MCF 10A (cell line): ENCODE measurements around the gene ARHGAP45. TPM values are rescaled to one million over a fixed set of nuclear protein-coding genes. Genes with fewer than 3 reads are reported as not detected.

ENCODE experiments used
- BruUV-seq: library from RNA; stranded (reverse); fragments of 400-500 nt; replicated peaks from 2 replicates; lab custom pipeline; 2021; lab: Mats Ljungman, UMichigan
- CTCF ChIA-PET: fragments of 300-600 bp; sonication (Branson Sonifier 250); formaldehyde crosslinking; extraction: SDS; loops from one replicate; lab custom pipeline; 2021; ENCODE audit warnings: antibody characterized with exemption, inconsistent platforms; lab: Yijun Ruan, JAX
- POLR2A ChIA-PET: fragments of 300-600, 350-650 bp; sonication (Branson Sonifier 250); formaldehyde crosslinking; extraction: SDS; loops from one replicate; lab custom pipeline; 2020; ENCODE audit warnings: antibody characterized with exemption, inconsistent platforms; lab: Yijun Ruan, JAX
- DNase-seq: peaks from one replicate; pipeline ENCODE4 v3.0.0-alpha.2; 2018; ENCODE audit not compliant: unreplicated experiment
- H3K27ac Mint-ChIP-seq: one replicate; pipeline ENCODE4 v1.8.0; 2022; ENCODE audit warnings: mild to moderate bottlenecking, low read depth, mixed read lengths; ENCODE audit not compliant: unreplicated experiment
- H3K27me3 Mint-ChIP-seq: one replicate; pipeline ENCODE4 v1.8.0; 2022; ENCODE audit warnings: mixed read lengths; ENCODE audit not compliant: insufficient read depth, unreplicated experiment
- H3K36me3 Mint-ChIP-seq: one replicate; pipeline ENCODE4 v1.8.0; 2022; ENCODE audit warnings: mild to moderate bottlenecking, moderate library complexity, mixed read lengths; ENCODE audit not compliant: insufficient read depth, unreplicated experiment
- H3K4me1 Mint-ChIP-seq: one replicate; pipeline ENCODE4 v1.8.0; 2022; ENCODE audit warnings: mixed read lengths; ENCODE audit not compliant: insufficient read depth, unreplicated experiment
- H3K4me3 Mint-ChIP-seq: one replicate; pipeline ENCODE4 v1.8.0; 2022; ENCODE audit warnings: mild to moderate bottlenecking, moderate library complexity, mixed read lengths; ENCODE audit not compliant: unreplicated experiment
- H3K9me3 Mint-ChIP-seq: one replicate; pipeline ENCODE4 v1.8.0; 2022; ENCODE audit warnings: mixed read lengths; ENCODE audit not compliant: unreplicated experiment
- intact Hi-C: fragments of 100-400 bp; cut with micrococcal nuclease; formaldehyde crosslinking; loops from 2 replicates; pipeline ENCODE4 v1.14.1; 2022
- total RNA-seq: library from RNA; stranded (reverse); gene quantifications from 2 replicates; pipeline ENCODE4 v1.2.3, GENCODE V29; 2022
- TF ChIP-seq, protein P1 (sequence below): fragments of 200-600 bp; IDR thresholded peaks from one replicate; pipeline ENCODE4 v1.8.0; 2022; ENCODE audit warnings: antibody characterized with exemption, mild to moderate bottlenecking; ENCODE audit not compliant: unreplicated experiment

The ARHGAP45 gene
- total RNA-seq, 1 experiment from 2014 or later = 15.3 TPM

DNA sequence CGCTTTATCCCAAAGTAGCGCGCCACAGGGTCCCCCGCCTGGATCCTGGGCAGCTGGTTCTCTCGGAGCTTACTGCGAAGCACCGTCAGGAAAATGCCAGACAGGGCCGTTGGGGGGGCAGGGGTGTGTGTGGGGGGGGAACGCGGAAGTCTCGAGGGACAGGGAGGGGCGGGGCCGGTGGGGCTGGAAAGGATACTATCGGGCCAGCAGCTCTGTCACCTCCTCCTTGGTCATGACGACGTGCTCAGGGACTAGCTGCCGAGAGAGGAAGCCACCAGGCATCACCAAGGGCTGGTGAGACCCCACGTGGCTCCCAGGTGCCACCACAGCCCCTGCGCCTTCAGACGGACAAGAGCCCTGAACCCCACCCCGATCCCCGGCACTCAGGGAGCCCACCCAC, 22.9 kb downstream of the ARHGAP45 start:
- H3K27ac Mint-ChIP-seq = no peak overlapping the region
- H3K4me1 Mint-ChIP-seq = peaks cover 7% of the 10 kb centered on the region
- no peak for DNase-seq
- TF ChIP-seq, protein P1, sequence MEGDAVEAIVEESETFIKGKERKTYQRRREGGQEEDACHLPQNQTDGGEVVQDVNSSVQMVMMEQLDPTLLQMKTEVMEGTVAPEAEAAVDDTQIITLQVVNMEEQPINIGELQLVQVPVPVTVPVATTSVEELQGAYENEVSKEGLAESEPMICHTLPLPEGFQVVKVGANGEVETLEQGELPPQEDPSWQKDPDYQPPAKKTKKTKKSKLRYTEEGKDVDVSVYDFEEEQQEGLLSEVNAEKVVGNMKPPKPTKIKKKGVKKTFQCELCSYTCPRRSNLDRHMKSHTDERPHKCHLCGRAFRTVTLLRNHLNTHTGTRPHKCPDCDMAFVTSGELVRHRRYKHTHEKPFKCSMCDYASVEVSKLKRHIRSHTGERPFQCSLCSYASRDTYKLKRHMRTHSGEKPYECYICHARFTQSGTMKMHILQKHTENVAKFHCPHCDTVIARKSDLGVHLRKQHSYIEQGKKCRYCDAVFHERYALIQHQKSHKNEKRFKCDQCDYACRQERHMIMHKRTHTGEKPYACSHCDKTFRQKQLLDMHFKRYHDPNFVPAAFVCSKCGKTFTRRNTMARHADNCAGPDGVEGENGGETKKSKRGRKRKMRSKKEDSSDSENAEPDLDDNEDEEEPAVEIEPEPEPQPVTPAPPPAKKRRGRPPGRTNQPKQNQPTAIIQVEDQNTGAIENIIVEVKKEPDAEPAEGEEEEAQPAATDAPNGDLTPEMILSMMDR = no peak
- intact Hi-C loops = no loop called here
- no peaks in the 10 kb centered on the region for H3K27me3 Mint-ChIP-seq
- no peaks in the 10 kb centered on the region for H3K9me3 Mint-ChIP-seq
- BruUV-seq = no TSS peak
- H3K36me3 Mint-ChIP-seq = peaks cover 45% of the 10 kb centered on the region
- no peak overlapping the region for H3K4me3 Mint-ChIP-seq
- ChIA-PET POLR2A (no interaction called here), CTCF (no interaction called here)

DNA sequence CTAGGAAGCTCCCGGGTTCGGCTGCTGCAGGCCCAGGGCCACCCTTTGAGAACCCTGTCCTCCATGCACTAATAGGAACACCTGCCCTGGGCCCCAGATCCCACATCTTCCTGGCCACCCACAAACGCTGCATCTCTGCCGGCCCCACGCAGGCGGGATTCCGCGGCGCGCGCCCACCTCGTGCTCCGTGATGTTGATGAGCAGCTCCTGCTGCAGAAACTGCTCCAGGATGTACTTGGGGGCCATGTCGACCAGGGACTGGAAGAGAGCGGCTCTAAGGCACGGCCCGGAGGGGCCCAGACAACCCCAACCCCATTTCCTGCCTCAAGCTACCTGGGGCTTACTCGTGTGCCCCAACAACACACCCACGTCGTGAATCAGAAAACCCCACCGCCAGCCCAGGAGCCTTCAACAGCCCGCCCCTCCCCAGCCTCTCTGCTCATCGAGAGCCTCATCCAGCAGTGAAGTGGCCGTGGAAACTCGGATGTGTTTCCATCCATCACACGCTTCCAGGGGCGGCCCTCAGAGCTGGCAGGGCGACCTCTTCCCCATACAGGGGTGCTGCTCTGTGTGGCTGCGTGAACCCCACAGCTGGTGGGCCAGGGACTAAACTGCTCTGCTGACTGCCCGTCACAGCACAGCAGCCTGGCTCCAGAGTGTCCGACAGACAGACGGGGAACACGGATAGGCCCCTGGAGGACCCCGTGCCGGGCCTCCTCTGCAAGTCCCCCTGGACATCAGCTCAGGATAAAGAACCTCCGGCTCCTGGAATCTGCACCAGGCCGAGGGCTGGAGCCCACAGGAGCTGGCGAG, 24.0 kb downstream of the ARHGAP45 start:
- no peaks in the 10 kb centered on the region for H3K9me3 Mint-ChIP-seq
- H3K27ac Mint-ChIP-seq = no peak overlapping the region
- intact Hi-C loops = no loop called here
- H3K4me1 Mint-ChIP-seq = peaks cover 7% of the 10 kb centered on the region
- ChIA-PET CTCF (interaction anchor here (0.7 kb wide), 1 partner anchor 22 kb away, joined by 3 read pairs; no protein-coding TSS in a partner anchor), POLR2A (no interaction called here)
- H3K27me3 Mint-ChIP-seq = no peaks in the 10 kb centered on the region
- no peak for DNase-seq
- peaks cover 46% of the 10 kb centered on the region for H3K36me3 Mint-ChIP-seq
- H3K4me3 Mint-ChIP-seq = no peak overlapping the region
- TF ChIP-seq, protein P1 = no peak
- no TSS peak for BruUV-seq

DNA sequence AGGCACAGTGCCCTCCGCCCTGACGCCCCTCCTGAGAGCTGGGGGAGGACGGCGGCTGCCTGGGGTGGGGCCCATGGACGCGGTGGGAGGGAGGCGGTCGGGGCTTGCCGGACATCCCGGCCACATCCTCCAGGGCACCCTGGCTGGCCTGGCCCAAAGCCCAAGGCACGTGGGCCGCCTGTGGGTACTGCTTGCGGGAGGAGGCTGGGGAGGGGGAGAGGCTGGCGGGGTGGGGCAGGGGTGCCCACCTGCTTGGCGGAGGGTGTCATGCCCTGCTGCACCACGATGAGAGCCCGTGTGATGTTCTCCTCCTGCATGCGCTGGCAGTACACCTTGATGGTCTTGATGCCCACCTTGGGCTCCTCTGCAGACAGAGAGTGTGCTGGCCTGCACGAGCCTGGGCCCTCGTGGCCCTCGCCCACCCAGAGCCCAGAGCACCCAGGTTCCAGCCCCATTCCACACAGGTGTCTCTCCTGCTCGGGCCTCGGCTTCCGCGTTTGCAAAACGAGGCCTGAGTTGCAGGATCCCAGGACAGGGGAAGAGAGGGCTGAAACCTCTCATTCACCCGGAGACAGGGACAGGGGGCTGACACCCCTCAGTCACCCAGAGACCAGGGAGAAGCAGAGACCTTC, 24.7 kb downstream of the ARHGAP45 start:
- TF ChIP-seq, protein P1 = no peak
- no TSS peak for BruUV-seq
- no peak for DNase-seq
- Mint-ChIP-seq H3K27ac (no peak overlapping the region), H3K27me3 (no peaks in the 10 kb centered on the region), H3K9me3 (no peaks in the 10 kb centered on the region), H3K4me3 (no peak overlapping the region), H3K36me3 (peaks cover 40% of the 10 kb centered on the region), H3K4me1 (peaks cover 7% of the 10 kb centered on the region)
- intact Hi-C loops = no loop called here
- ChIA-PET POLR2A (interaction anchor here (0.7 kb wide), 1 partner anchor 417 kb away, joined by 3 read pairs; no protein-coding TSS in a partner anchor), CTCF (interaction anchor here (0.7 kb wide), 1 partner anchor 22 kb away, joined by 3 read pairs; no protein-coding TSS in a partner anchor)

DNA sequence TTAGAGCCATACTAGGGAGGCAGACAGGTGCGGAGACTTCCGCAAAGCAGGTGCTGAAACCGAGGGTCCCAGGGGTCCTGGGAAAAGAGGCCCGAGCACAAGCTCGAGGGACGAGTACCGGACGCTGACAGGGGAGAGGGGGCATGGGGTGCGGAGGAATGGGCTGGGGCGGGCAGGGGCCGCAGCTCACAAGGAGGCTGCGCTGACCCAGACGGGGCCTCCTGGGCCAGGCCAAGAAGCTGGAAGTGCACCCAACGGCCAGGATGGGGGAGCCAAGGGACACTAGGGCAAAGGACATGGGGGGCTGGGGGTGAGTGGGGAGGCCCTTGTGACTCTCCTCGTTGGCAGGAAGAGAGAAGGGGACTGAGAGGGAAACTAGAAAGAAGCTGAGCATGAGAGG, 26.4 kb downstream of the ARHGAP45 start:
- CTCF ChIA-PET = interaction anchor here (0.6 to 2.0 kb wide), 3 partner anchors 8 to 146 kb away, joined by 3 to 9 read pairs (median 3); no protein-coding TSS in a partner anchor
- H3K27ac Mint-ChIP-seq = peak overlapping the region; percentile 96

More for the DNA sequence above, 26.4 kb downstream of the ARHGAP45 start:
- Mint-ChIP-seq H3K4me1 (peaks cover 15% of the 10 kb centered on the region), H3K27me3 (no peaks in the 10 kb centered on the region), H3K36me3 (peaks cover 40% of the 10 kb centered on the region), H3K4me3 (peak overlapping the region; percentile 90), H3K9me3 (no peaks in the 10 kb centered on the region)
- intact Hi-C loops = no loop called here
- TF ChIP-seq, protein P1 = no peak
- POLR2A ChIA-PET = interaction anchor here (0.6 to 3.2 kb wide), 6 partner anchors 8 to 79 kb away, joined by 4 to 19 read pairs (median 6); partner anchors contain the start of gene GPX4
- no peak for DNase-seq
- BruUV-seq = no TSS peak
